Left hindlimb (tissue), 1 donor: ENCODE results near the gene PCAT7.

Experiments
- DNase-seq: peaks from one replicate; pipeline ENCODE4 v3.0.0-alpha.2; 2018

The PCAT7 gene

GRCh38 chr9:94606646-94607422, 52.0 kb downstream of the PCAT7 start:
- DNase-seq, result no peak

- no peak for DNase-seq
Observed at GRCh38 chr9:94607423-94607691, 52.5 kb downstream of the PCAT7 start.

- no peak for DNase-seq
Observed at GRCh38 chr9:94610181-94610606, 55.3 kb downstream of the PCAT7 start.

GRCh38 chr9:94611638-94612068, 56.8 kb downstream of the PCAT7 start:
- DNase-seq, result no peak

DNA sequence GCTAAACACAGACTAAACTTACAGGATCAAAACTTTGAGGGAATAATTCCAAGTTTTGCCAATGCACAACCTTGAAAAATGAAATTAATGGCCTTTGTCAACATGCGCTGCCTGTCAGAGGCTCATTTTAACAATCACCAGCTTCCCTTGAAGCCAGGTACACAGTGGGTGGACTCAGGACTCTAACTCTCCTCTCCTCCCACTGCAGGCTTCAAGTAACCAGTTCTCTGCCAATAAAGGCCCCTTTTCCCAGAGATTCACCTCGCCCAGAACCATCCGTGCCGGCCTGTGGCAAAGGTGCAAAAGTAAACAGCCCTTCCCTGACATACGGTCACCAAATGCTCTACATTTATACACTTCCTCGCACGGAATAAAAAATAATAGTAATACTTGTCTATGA, 57.2 kb downstream of the PCAT7 start:
- DNase-seq, result no peak

DNA sequence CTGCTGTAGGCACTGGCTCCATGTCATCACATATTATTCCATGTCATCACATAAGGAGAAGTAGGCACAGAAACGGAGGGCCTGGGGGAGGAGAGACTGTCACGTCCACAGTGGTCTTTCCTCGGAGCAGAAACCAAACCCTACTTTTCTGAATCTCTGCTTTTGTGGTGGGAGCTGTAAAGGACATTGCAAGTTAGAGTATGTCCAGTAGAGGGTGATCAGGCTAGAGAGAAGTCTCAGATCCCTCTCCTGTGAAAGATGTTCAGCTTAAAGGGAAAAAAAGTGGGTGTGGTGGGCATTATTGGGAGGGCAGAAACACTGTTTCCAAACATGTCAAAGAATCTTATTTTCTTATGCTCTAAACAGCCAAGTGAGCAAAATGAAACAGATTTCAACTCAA, 58.1 kb downstream of the PCAT7 start:
- DNase-seq, result no peak

- no peak for DNase-seq
Observed at GRCh38 chr9:94619026-94619425, 64.1 kb downstream of the PCAT7 start.
